ENCODE results near the gene RUFY3. TPM values are rescaled to one million over a fixed set of nuclear protein-coding genes. Genes with fewer than 3 reads are reported as not detected.

The RUFY3 gene
- total and polyA plus RNA-seq, 9 of the 15 experiments (the other 6 are each of a cell fraction or from before 2014, with no cell fraction given) = 4.2 to 31.1 (median 21.5) TPM

- no peak for ATAC-seq
- H4K20me1 ChIP-seq (replicated peaks; ENCODE audit: control insufficient read depth, insufficient read depth, low read length) = peaks cover 14% of the 10 kb centered on the region
- no peak for DNase-seq (ENCODE audit: extremely low read depth in 1 of 4, low spot score in 3 of 4)
- FAIRE-seq = no peak
- H2AFZ ChIP-seq (ENCODE audit: low read depth, low read length) = no peak overlapping the region
- H3K27me3 ChIP-seq (ENCODE audit: control insufficient read depth in 2 of 2, insufficient read depth in 2 of 2, low read length in 2 of 2) = no peaks in the 10 kb centered on the region
- no TSS peak for BruUV-seq (replicated peaks)
- WGBS (ENCODE audit: insufficient coverage, low coverage, missing lambda C conversion rate) = 88% methylated on average over 1 of the region's 1 CpG
- H3K9ac ChIP-seq (ENCODE audit: insufficient read depth in 1 of 2, low read depth in 2 of 2, low read length in 2 of 2) = no peak overlapping the region
- no peak overlapping the region for H3K27ac ChIP-seq (ENCODE audit: extremely low read depth, low read depth, low read length)
- intact Hi-C loops (cut with micrococcal nuclease) (no loop called here), in situ Hi-C loops (cut with MboI) (no loop called here)
- POLR2A ChIA-PET = interaction anchor here (0.7 kb wide), 1 partner anchor 13 kb away, joined by 4 read pairs; no protein-coding TSS in a partner anchor
- H3K9me3 ChIP-seq (replicated peaks; ENCODE audit: control insufficient read depth, insufficient read depth, low read depth, low read length) = no peaks in the 10 kb centered on the region
- peaks cover 24% of the 10 kb centered on the region for H3K36me3 ChIP-seq (ENCODE audit: control insufficient read depth, insufficient read depth, low read length)
- H3K79me2 ChIP-seq (ENCODE audit: control insufficient read depth, insufficient read depth, low read length) = peaks cover 42% of the 10 kb centered on the region
- no peak overlapping the region for H3K4me2 ChIP-seq (ENCODE audit: insufficient read depth, low read length)
- no peak overlapping the region for H3K4me3 ChIP-seq
- H3K4me1 ChIP-seq (replicated peaks in 1 of 2; ENCODE audit: control insufficient read depth in 2 of 2, insufficient read depth in 2 of 2, low read length in 2 of 2) = peaks cover 7 to 12% of the 10 kb centered on the region in 2 experiments
- CTCF ChIA-PET (ENCODE audit: low intra/inter-chr PET ratio) = no interaction called here
- TF ChIP-seq TSHZ1 (CRISPR knock-in tag; IDR thresholded peaks at IDR 0.05) (no peak), ZNF512 (tag; IDR thresholded peaks at IDR 0.05) (no peak), PREB (CRISPR knock-in tag; IDR thresholded peaks at IDR 0.05) (no peak), SMAD1 (IDR thresholded peaks at IDR 0.05; ENCODE audit: low read depth, low read length, partially characterized antibody) (no peak), U2AF1 (optimal IDR thresholded peaks at IDR 0.05; ENCODE audit: low read depth, low read length) (no peak), ZC3H11A (IDR thresholded peaks at IDR 0.05; ENCODE audit: low read depth, low read length) (no peak), CREB5 (CRISPR knock-in tag; IDR thresholded peaks at IDR 0.05) (no peak), ATF2 (CRISPR knock-in tag; IDR thresholded peaks at IDR 0.05) (no peak), GTF2F1 (IDR thresholded peaks at IDR 0.05; ENCODE audit: low read depth, low read length) (no peak), HDGF (IDR thresholded peaks at IDR 0.05) (no peak), TCF7L2 (IDR thresholded peaks at IDR 0.05; ENCODE audit: low read depth, low read length) (no peak), ZBTB9 (CRISPR knock-in tag; IDR thresholded peaks at IDR 0.05) (no peak), TARDBP (IDR thresholded peaks at IDR 0.05) (no peak)
- H3K9me1 ChIP-seq (ENCODE audit: control insufficient read depth, insufficient read depth, low read length) = no peaks in the 10 kb centered on the region
Measured at GRCh38 chr4:70691661-70692060, 30.1 kb upstream of the RUFY3 start.

Measured in K562 (cell line).